Hepatocyte (in vitro differentiated cells): Measurements from ENCODE around the gene RABAC1. TPM values are rescaled to one million over a fixed set of nuclear protein-coding genes. Genes with fewer than 3 reads are reported as not detected.
"Not testable (repeated sequence)": the region's sequence is repeated elsewhere in the genome, so short reads cannot be mapped to it uniquely, and the experiment has no call there.

Experiments
- DNase-seq: peaks from one replicate; pipeline ENCODE4 v3.0.0-alpha.2; 2016; ENCODE audit warnings: low spot score
- H2AFZ ChIP-seq: fragments of 200-600 bp; sonication (generic); 2 replicates; pipeline ENCODE4 v1.6.0; 2016; ENCODE audit warnings: antibody characterized with exemption, mild to moderate bottlenecking
- H3K27ac ChIP-seq: fragments of 200-600 bp; sonication (generic); 2 replicates; pipeline ENCODE4 v1.5.1; 2016; ENCODE audit warnings: mild to moderate bottlenecking
- H3K27me3 ChIP-seq: fragments of 200-600 bp; sonication (generic); 2 replicates; pipeline ENCODE4 v1.6.1; 2016
- H3K36me3 ChIP-seq: fragments of 200-600 bp; sonication (generic); replicated peaks from 2 replicates; pipeline ENCODE4 v1.5.1; 2016; ENCODE audit warnings: low read depth; ENCODE audit not compliant: insufficient read depth
- H3K4me1 ChIP-seq: fragments of 200-600 bp; sonication (generic); 2 replicates; pipeline ENCODE4 v1.5.1; 2016; ENCODE audit warnings: mild to moderate bottlenecking, moderate library complexity; ENCODE audit not compliant: insufficient read depth
- H3K4me2 ChIP-seq: fragments of 200-600 bp; sonication (generic); 2 replicates; pipeline ENCODE4 v1.6.0; 2016
- H3K4me3 ChIP-seq: fragments of 200-600 bp; sonication (generic); 2 replicates; pipeline ENCODE4 v1.5.1; 2016; ENCODE audit warnings: mild to moderate bottlenecking
- H3K79me2 ChIP-seq: fragments of 200-600 bp; sonication (generic); 2 replicates; pipeline ENCODE4 v1.6.0; 2017; ENCODE audit warnings: mild to moderate bottlenecking
- H3K9me2 ChIP-seq: fragments of 200-600 bp; sonication (generic); replicated peaks from 2 replicates; pipeline ENCODE4 v1.6.0; 2017; ENCODE audit warnings: mild to moderate bottlenecking; ENCODE audit not compliant: insufficient read depth
- H3K9me3 ChIP-seq: fragments of 200-600 bp; sonication (generic); 2 replicates; pipeline ENCODE4 v1.5.1; 2016; ENCODE audit warnings: low read depth, mild to moderate bottlenecking
- H4K20me1 ChIP-seq: fragments of 200-600 bp; sonication (generic); 2 replicates; pipeline ENCODE4 v1.6.0; 2016; ENCODE audit warnings: mild to moderate bottlenecking; ENCODE audit not compliant: insufficient read depth, poor library complexity, severe bottlenecking
- CTCF ChIP-seq: fragments of 200-600 bp; sonication (generic); IDR thresholded peaks from 2 replicates; pipeline ENCODE4 v1.5.1; 2016; ENCODE audit warnings: antibody characterized with exemption, mild to moderate bottlenecking; ENCODE audit not compliant: poor library complexity
- EZH2 ChIP-seq: fragments of 200-600 bp; sonication (generic); IDR thresholded peaks from 2 replicates; pipeline ENCODE4 v1.6.1; 2016; ENCODE audit warnings: antibody characterized with exemption, mild to moderate bottlenecking, borderline replicate concordance
- EZH2phosphoT487 ChIP-seq: fragments of 200-600 bp; sonication (generic); IDR thresholded peaks from one replicate; pipeline ENCODE4 v1.6.1; 2018; ENCODE audit warnings: antibody characterized with exemption, mild to moderate bottlenecking, low read depth, moderate library complexity; ENCODE audit not compliant: unreplicated experiment, severe bottlenecking
- WGBS: methylation state at CpG from one replicate; pipeline ENCODE4 v1.1.6; 2016; ENCODE audit warnings: low lambda C conversion rate; ENCODE audit errors: missing lambda C conversion rate; 5-methylcytosine and 5-hydroxymethylcytosine counted together
- polyA plus RNA-seq: library from polyadenylated mRNA; unstranded; fragments of >200 nt; fragmentation: Nextera tagmentation; extraction: Ambion mirVana; gene quantifications from 2 replicates; pipeline ENCODE4 v1.2.1, GENCODE V29; 2016
- total RNA-seq: library from RNA; depleted of rRNA; stranded (reverse); fragments of >200 nt; gene quantifications from 2 replicates; pipeline ENCODE4 v1.2.3, GENCODE V29; 2014

The RABAC1 gene
- total and polyA plus RNA-seq, 2 experiments from 2014 or later, result 203 to 395 TPM

DNA sequence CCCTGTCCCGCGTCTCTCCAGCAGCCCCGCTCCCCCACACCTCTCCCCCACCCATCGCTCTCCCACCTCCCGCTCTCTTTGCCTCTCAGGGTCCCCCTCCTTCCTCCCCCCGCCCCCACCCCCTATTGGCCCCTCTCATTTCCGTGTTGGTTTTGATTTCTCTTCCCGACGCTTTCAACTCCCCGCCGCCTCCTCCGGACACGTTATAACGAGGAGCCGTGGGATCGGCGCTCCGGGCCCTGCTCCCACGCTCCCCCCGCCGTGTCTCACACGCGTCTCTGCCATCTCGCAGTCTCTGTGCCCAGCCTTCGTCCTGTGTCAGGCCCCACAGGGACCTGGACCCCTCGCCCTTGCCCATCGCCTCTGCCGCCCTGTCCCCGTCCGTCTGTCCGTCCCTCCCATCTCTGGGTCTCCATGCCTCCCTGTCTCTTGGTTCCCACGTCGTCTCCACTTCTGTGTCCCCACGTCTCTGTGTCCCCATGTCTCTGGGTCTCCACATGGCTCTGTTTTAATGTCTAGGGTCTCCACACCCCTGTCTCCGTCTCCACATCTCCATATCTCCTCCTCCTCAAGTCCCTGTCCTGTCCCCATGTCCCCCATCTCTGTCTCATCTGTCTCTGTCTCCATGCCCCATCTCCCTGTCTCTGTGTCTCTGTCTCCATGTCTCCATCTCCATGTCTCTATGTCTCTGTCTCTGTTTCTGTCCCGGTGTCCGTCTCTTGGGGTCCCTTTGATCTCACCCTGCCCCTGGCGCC, 43.9 kb downstream of the RABAC1 start:
- H3K79me2 ChIP-seq, result no peaks in the 10 kb centered on the region
- TF ChIP-seq EZH2 (peak; percentile 33), CTCF (no peak)
- H3K27ac ChIP-seq, result no peak overlapping the region
- no peaks in the 10 kb centered on the region for H3K9me3 ChIP-seq
- no peak for DNase-seq
- H3K9me2 ChIP-seq, result no peaks in the 10 kb centered on the region
- no peak overlapping the region for H2AFZ ChIP-seq
- peak overlapping the region; percentile 54 for H3K4me2 ChIP-seq
- H4K20me1 ChIP-seq, result no peaks in the 10 kb centered on the region
- no peaks in the 10 kb centered on the region for H3K36me3 ChIP-seq
- 16% methylated on average over 32 of the region's 38 CpGs for WGBS
- H3K4me1 ChIP-seq, result no peaks in the 10 kb centered on the region
- H3K4me3 ChIP-seq, result no peak overlapping the region
- peaks cover 69% of the 10 kb centered on the region for H3K27me3 ChIP-seq

DNA sequence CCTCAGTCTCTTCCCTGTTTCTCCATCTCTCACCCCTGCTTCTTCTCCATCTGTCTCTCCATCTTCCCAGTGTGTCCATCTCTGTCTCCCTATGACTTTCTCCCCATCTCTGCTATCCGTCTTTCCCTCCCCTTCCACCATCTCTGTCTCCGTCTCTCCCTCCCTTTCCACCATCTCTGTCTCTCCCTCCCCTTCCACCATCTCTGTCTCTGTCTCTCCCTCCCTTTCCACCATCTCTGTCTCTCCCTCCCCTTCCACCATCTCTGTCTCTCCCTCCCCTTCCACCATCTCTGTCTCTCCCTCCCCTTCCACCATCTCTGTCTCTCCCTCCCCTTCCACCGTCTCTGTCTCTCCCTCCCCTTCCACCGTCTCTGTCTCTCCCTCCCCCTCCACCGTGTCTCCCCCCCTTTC, 44.7 kb downstream of the RABAC1 start:
- not testable (repeated sequence) for H3K4me2 ChIP-seq, H3K27ac ChIP-seq, H2AFZ ChIP-seq, H3K79me2 ChIP-seq, H3K36me3 ChIP-seq, DNase-seq, H3K9me3 ChIP-seq, H4K20me1 ChIP-seq, H3K4me3 ChIP-seq, H3K4me1 ChIP-seq, H3K9me2 ChIP-seq
- peaks cover 69% of the 10 kb centered on the region for H3K27me3 ChIP-seq
- no CpG with 5 or more reads among the region's 5 CpGs for WGBS

DNA sequence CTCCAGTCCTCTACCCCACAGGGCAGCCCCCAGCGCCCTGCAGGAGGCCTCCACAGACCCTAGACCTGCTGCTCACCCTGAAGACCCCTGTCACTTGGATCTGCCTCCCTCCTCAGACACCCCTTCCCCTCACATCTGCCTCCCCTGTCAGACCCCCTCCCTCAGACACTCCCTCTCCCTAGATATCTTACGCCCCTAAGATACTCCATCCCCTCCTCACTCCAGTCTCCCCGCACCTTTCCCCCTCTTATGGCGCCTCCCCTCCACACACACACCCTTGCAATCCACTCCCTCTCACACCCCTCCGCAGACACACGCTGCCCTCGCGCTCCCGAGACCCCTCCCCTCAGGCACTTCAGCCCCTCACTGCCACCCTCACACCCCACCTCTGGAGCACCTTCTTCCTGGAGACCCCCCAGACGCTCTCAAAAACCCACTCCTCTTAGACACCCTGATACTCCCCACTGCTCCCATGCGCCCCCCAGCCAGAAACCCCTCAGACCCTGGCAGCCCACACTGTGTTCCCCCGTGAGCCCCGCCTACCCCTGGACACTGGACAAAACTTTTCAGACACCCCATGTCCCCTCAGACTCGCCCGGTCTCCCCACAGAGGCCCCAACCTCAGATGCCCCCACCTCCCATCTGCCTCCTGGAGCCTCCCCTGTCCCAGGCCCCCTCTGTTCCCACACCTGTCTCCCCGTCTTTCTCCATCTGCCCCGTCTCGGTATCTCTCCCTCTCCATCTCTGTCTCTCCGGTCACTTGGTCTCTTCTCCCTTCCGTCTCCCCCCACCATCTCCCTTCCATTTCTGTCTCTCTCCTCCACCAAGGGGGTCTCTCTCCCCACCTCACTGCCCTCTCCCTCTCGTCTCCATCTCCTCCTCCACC, 45.3 kb downstream of the RABAC1 start:
- Histone ChIP-seq H3K27me3 (peaks cover 69% of the 10 kb centered on the region), H3K9me3 (no peaks in the 10 kb centered on the region), H3K4me3 (no peak overlapping the region), H3K9me2 (no peaks in the 10 kb centered on the region), H4K20me1 (no peaks in the 10 kb centered on the region), H3K4me2 (no peak overlapping the region), H2AFZ (no peak overlapping the region), H3K4me1 (no peaks in the 10 kb centered on the region), H3K79me2 (no peaks in the 10 kb centered on the region), H3K27ac (no peak overlapping the region), H3K36me3 (no peaks in the 10 kb centered on the region)
- peak; percentile 17 for TF ChIP-seq EZH2
- TF ChIP-seq CTCF, result no peak
- WGBS, result 10% methylated on average over 17 of the region's 21 CpGs
- DNase-seq, result no peak

DNA sequence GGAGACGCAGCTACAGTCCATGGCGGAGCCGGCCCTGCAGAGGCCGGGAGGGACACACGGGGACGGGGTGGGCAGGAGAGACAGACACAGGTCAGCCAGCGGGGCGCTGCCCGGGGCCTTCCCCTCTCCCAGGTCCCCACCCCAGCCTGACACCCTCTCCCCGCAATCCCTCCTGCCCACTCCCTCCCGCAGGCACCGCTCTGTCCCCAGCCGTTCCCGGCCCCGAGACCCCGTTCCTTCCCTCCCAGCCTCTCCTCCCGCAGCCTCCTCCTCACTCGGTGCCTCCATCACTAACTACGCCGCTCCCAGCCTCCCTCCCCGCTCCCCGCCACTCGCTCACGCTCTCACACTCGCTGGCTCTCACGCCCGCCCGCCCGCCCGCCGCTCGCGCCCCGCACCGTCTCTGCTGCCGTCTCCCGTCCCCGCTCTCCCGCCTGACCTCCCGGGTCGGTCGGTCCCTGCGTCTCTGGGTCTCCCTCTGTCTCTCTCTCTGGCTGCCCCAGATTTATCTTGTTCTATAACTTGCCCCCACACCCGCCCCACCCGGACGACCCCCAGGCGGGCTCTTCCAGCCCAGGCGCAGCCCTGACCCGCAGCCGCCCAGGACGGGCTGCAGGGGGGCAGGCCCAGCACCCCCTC, 46.1 kb downstream of the RABAC1 start:
- WGBS, result 2% methylated on average over 20 of the region's 51 CpGs
- H3K4me1 ChIP-seq, result no peaks in the 10 kb centered on the region
- TF ChIP-seq CTCF (no peak), EZH2 (peak; percentile 7), EZH2phosphoT487 (no peak)
- no peaks in the 10 kb centered on the region for H4K20me1 ChIP-seq
- H3K9me3 ChIP-seq, result no peaks in the 10 kb centered on the region
- H3K36me3 ChIP-seq, result no peaks in the 10 kb centered on the region
- no peaks in the 10 kb centered on the region for H3K9me2 ChIP-seq
- H3K79me2 ChIP-seq, result no peaks in the 10 kb centered on the region
- no peak overlapping the region for H2AFZ ChIP-seq
- H3K27ac ChIP-seq, result no peak overlapping the region
- H3K27me3 ChIP-seq, result peaks cover 68% of the 10 kb centered on the region
- peak overlapping the region; percentile 62 for H3K4me2 ChIP-seq
- no peak for DNase-seq
- H3K4me3 ChIP-seq, result no peak overlapping the region
